Loucy (cell line): ENCODE measurements around the gene FOXP1.

Experiments
- H2AFZ ChIP-seq: fragments of 200-600 bp; sonication (generic); 2 replicates; pipeline ENCODE4 v1.6.0; 2016; ENCODE audit warnings: antibody characterized with exemption, mild to moderate bottlenecking, low read length, moderate library complexity
- H3F3A ChIP-seq: fragments of 200-600 bp; 2 replicates; pipeline ENCODE4 v1.6.0; 2016; ENCODE audit warnings: antibody characterized with exemption, low read depth, mild to moderate bottlenecking
- H3K27me3 ChIP-seq: fragments of 200-600 bp; sonication (generic); 2 replicates; pipeline ENCODE4 v1.6.1; 2014; ENCODE audit warnings: low read length, mild to moderate bottlenecking; ENCODE audit not compliant: insufficient read depth, poor library complexity, severe bottlenecking
- H3K36me3 ChIP-seq: fragments of 200-600 bp; sonication (generic); 2 replicates; pipeline ENCODE4 v1.6.1; 2016; ENCODE audit warnings: low read length; ENCODE audit not compliant: insufficient read depth
- H3K4me1 ChIP-seq: fragments of 200-600 bp; sonication (generic); 2 replicates; pipeline ENCODE4 v1.5.1; 2014; ENCODE audit warnings: low read length, mild to moderate bottlenecking; ENCODE audit not compliant: insufficient read depth, poor library complexity, severe bottlenecking
- H3K4me2 ChIP-seq: fragments of 200-600 bp; sonication (generic); 2 replicates; pipeline ENCODE4 v1.6.0; 2014; ENCODE audit warnings: antibody characterized with exemption, low read length, low read depth, mild to moderate bottlenecking; ENCODE audit not compliant: poor library complexity, severe bottlenecking
- H3K4me3 ChIP-seq: fragments of 200-600 bp; sonication (generic); 2 replicates; pipeline ENCODE4 v1.5.1; 2014; ENCODE audit warnings: low read length, mild to moderate bottlenecking, mixed read lengths; ENCODE audit not compliant: poor library complexity, severe bottlenecking
- H3K79me2 ChIP-seq: fragments of 200-600 bp; sonication (generic); 2 replicates; pipeline ENCODE4 v1.6.1; 2014; ENCODE audit warnings: low read length; ENCODE audit not compliant: insufficient read depth
- H3K9ac ChIP-seq: fragments of 200-600 bp; sonication (generic); 2 replicates; pipeline ENCODE4 v1.6.0; 2014; ENCODE audit warnings: mild to moderate bottlenecking, low read depth, low read length, moderate library complexity; ENCODE audit not compliant: poor library complexity, severe bottlenecking
- H3K9me2 ChIP-seq: fragments of 200-600 bp; sonication (generic); replicated peaks from 2 replicates; pipeline ENCODE4 v1.6.1; 2016; ENCODE audit warnings: low read depth, low read length, mixed read lengths
- H3K9me3 ChIP-seq: fragments of 200-600 bp; sonication (generic); 2 replicates; pipeline ENCODE4 v1.6.1; 2014; ENCODE audit warnings: mild to moderate bottlenecking, antibody characterized with exemption, low read length, low read depth; ENCODE audit not compliant: insufficient read depth
- H4K20me1 ChIP-seq: fragments of 200-600 bp; sonication (generic); 2 replicates; pipeline ENCODE4 v1.6.0; 2014; ENCODE audit warnings: antibody characterized with exemption, low read length, mild to moderate bottlenecking; ENCODE audit not compliant: insufficient read depth, poor library complexity, severe bottlenecking
- CTCF ChIP-seq: fragments of 200-600 bp; sonication (generic); conservative IDR thresholded peaks from 2 replicates; pipeline ENCODE4 v1.5.1; 2014; ENCODE audit warnings: mild to moderate bottlenecking, antibody characterized with exemption, low read length
- EZH2phosphoT487 ChIP-seq: fragments of 200-600 bp; IDR thresholded peaks from 2 replicates; pipeline ENCODE4 v1.6.1; 2018; ENCODE audit warnings: antibody characterized with exemption, mild to moderate bottlenecking, moderate library complexity, borderline replicate concordance

FOXP1 gene

GRCh38 chr3:71482771-71483170 lies 100.8 kb downstream of the FOXP1 start:
- Histone ChIP-seq H3K27me3 (no peaks in the 10 kb centered on the region), H3K36me3 (no peaks in the 10 kb centered on the region), H3K9me2 (no peaks in the 10 kb centered on the region), H3K9me3 (no peaks in the 10 kb centered on the region), H3K4me1 (peaks cover 14% of the 10 kb centered on the region), H3K79me2 (peaks cover 55% of the 10 kb centered on the region), H3K9ac (no peak overlapping the region), H3K4me2 (no peak overlapping the region), H3K4me3 (no peak overlapping the region), H2AFZ (no peak overlapping the region), H4K20me1 (no peaks in the 10 kb centered on the region), H3F3A (no peaks in the 10 kb centered on the region)
- TF ChIP-seq CTCF: no peak
- no peak for TF ChIP-seq EZH2phosphoT487

GRCh38 chr3:71478568-71478967 lies 105.0 kb downstream of the FOXP1 start:
- H3K4me2 ChIP-seq: no peak overlapping the region
- no peaks in the 10 kb centered on the region for H4K20me1 ChIP-seq
- no peak overlapping the region for H3K9ac ChIP-seq
- no peak for TF ChIP-seq EZH2phosphoT487
- no peak for TF ChIP-seq CTCF
- no peaks in the 10 kb centered on the region for H3K9me2 ChIP-seq
- H3F3A ChIP-seq: no peaks in the 10 kb centered on the region
- peaks cover 52% of the 10 kb centered on the region for H3K79me2 ChIP-seq
- no peak overlapping the region for H2AFZ ChIP-seq
- no peak overlapping the region for H3K4me3 ChIP-seq
- no peaks in the 10 kb centered on the region; the same call in 1 of the 2 replicates for H3K36me3 ChIP-seq
- H3K4me1 ChIP-seq: peaks cover 8% of the 10 kb centered on the region
- H3K9me3 ChIP-seq: no peaks in the 10 kb centered on the region
- no peaks in the 10 kb centered on the region for H3K27me3 ChIP-seq

- Histone ChIP-seq H2AFZ (no peak overlapping the region), H3K9me2 (no peaks in the 10 kb centered on the region), H3K27me3 (no peaks in the 10 kb centered on the region), H3K4me1 (peaks cover 8% of the 10 kb centered on the region), H4K20me1 (no peaks in the 10 kb centered on the region), H3K9me3 (no peaks in the 10 kb centered on the region), H3K4me2 (no peak overlapping the region), H3F3A (no peaks in the 10 kb centered on the region), H3K9ac (no peak overlapping the region), H3K4me3 (no peak overlapping the region), H3K36me3 (no peaks in the 10 kb centered on the region; the same call in 1 of the 2 replicates), H3K79me2 (peaks cover 54% of the 10 kb centered on the region; the same call in 1 of the 2 replicates)
- TF ChIP-seq EZH2phosphoT487 (no peak), CTCF (peak; percentile 33; the same call in 1 of the 2 replicates)
Observed at GRCh38 chr3:71476950-71477349, 106.6 kb downstream of the FOXP1 start.
